ENCODE measurements around the gene ATP5F1E. TPM values are rescaled to one million over a fixed set of nuclear protein-coding genes. Genes with fewer than 3 reads are reported as not detected.
A peak's percentile ranks its signal among the peaks of the same experiment; 100 is the strongest.

ATP5F1E gene
- total RNA-seq (ENCODE audit: low replicate concordance), result 34.4 and 43.6 TPM in 2 replicates

DNA sequence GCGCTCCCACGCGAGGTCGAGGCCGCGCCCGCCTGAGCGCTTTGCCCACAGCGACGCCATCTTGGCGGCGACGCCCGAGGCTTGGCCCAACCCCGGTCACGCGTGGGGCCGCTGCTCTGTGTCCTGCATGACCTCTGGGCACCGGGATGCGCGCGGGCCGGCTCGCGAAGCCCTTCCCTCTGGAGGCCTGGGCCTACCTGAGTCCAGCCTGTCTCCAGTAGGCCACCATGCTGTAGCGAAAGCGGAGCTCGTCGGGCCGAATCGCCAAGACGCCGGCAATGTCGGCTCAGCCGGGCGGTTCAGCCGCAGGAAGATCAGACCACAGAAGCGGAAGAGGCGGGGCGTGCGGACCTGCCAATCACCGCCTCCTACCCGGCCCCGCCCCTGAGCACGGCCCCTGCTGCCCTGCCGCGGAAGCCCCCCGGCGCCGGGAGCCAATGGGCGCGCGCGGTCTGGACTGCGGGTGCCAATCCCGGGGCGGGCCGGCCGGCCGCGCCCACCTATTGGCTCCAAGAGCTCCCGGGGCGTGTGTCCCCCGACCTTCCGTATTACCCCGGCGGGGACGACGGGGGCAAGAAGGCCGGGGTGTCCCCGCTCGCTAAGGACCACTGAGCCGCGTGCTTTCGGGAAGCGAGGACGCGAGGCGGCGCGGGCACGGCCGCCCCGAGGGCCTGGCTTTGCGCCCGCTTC is at the start of gene ATP5F1E:
Gene ATP5F1E (minus strand): TSS at position 313 of the 690 bp plus-strand sequence. CDS start 84 bp downstream, at position 229.
- TF ChIP-seq, protein P1, sequence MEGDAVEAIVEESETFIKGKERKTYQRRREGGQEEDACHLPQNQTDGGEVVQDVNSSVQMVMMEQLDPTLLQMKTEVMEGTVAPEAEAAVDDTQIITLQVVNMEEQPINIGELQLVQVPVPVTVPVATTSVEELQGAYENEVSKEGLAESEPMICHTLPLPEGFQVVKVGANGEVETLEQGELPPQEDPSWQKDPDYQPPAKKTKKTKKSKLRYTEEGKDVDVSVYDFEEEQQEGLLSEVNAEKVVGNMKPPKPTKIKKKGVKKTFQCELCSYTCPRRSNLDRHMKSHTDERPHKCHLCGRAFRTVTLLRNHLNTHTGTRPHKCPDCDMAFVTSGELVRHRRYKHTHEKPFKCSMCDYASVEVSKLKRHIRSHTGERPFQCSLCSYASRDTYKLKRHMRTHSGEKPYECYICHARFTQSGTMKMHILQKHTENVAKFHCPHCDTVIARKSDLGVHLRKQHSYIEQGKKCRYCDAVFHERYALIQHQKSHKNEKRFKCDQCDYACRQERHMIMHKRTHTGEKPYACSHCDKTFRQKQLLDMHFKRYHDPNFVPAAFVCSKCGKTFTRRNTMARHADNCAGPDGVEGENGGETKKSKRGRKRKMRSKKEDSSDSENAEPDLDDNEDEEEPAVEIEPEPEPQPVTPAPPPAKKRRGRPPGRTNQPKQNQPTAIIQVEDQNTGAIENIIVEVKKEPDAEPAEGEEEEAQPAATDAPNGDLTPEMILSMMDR (IDR thresholded peaks at IDR 0.05; ENCODE audit: insufficient read depth, low read length), result no peak
- DNase-seq (ENCODE audit: low read depth), result peak; percentile 86
- H3K4me3 ChIP-seq (ENCODE audit: low read depth, low read length), result peak within 1 kb of the TSS; percentile 75

DNA sequence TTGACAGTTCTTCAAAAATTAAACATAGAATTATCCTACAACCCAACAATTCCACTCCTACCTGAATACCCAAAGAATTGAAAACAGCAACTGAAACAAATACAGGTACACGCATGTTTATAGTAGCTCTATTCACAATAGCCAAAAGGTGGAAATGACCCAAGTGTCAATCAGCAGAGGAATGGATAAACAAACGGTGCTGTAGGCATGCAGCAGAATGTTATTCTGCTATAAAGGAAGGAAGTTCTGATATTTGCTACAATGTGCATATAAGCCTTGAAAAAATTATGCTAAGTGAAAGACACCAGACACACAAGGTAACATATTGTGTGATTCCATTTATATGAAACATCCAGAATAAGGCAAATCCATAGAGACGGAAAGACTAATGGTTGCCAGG is 48.9 kb upstream of the ATP5F1E start:
- TF ChIP-seq, protein P1 (IDR thresholded peaks at IDR 0.05; ENCODE audit: insufficient read depth, low read length), result no peak
- H3K4me3 ChIP-seq (ENCODE audit: low read depth, low read length), result no peak overlapping the region
- no peak for DNase-seq (ENCODE audit: low read depth)

DNA sequence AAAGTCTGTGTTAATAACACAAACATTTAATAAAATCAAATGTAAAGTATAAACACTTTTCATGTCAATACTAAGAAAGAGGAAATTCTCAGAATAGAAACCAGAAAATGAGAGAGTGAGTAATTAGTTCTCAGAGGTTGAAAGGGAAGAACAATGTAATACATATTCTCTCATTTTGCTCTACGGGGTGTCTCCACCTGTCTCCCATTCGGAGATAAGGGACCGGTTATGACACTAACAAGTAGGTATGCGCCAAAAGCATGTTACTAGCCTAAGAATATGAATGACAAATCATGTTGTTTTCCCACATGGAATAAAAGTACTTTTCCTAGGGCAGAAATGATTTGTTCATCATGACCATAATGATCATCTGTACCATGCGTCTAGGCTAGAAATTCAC is 46.1 kb upstream of the ATP5F1E start:
- TF ChIP-seq, protein P1 (IDR thresholded peaks at IDR 0.05; ENCODE audit: insufficient read depth, low read length), result no peak
- H3K4me3 ChIP-seq (ENCODE audit: low read depth, low read length), result no peak overlapping the region
- DNase-seq (ENCODE audit: low read depth), result no peak

DNA sequence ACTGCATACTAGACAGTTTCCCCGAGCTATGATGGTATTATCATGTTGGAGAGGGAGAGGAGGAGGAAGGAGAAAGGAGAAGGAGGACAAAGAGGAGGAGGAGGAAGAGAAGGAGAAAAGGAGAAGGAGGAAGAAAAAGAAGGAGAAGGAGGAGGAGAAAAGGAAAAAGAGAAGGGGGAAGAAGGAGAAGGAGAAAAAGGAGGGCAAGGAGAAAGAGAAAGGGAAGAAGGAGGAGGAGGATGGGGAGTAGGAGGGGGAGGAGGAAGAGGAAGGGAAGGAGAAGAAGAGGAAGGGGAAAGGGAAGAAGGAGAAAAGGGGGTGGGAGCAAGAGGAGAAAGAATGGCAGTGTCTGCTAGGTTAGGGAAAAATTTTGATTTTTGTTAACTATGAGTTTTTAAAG is 45.6 kb upstream of the ATP5F1E start:
- no peak overlapping the region for H3K4me3 ChIP-seq (ENCODE audit: low read depth, low read length)
- TF ChIP-seq, protein P1 (IDR thresholded peaks at IDR 0.05; ENCODE audit: insufficient read depth, low read length), result no peak
- DNase-seq (ENCODE audit: low read depth), result no peak

DNA sequence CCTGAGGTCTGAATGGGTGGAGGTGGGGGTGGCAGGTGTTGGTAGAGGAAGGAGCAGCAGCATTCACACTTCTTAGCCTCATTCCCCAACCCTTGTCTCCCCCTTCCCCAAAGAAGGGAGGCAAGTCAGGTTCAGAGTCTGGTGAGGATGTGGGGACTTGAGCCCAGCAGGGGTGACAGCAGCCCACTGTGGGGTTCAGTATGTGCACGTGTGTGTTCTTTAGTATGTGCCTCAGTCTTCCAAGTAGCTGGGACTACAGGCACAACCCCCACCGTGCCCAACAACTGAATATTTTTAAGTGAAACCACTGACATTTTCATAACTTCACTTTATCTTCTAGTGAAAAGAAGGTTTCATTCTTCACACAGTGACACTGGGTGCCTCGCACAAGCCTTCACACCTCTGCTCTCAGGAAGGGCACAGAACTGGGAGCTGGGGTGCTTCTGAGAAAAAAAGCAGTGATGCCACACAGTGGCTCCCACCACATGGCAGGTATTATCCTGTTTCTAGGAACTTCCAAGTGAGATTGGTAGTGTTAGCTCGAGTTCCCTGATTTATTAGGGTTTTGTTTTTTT is 43.9 kb upstream of the ATP5F1E start:
- no peak overlapping the region for H3K4me3 ChIP-seq (ENCODE audit: low read depth, low read length)
- no peak for DNase-seq (ENCODE audit: low read depth)
- TF ChIP-seq, protein P1 (IDR thresholded peaks at IDR 0.05; ENCODE audit: insufficient read depth, low read length), result no peak

DNA sequence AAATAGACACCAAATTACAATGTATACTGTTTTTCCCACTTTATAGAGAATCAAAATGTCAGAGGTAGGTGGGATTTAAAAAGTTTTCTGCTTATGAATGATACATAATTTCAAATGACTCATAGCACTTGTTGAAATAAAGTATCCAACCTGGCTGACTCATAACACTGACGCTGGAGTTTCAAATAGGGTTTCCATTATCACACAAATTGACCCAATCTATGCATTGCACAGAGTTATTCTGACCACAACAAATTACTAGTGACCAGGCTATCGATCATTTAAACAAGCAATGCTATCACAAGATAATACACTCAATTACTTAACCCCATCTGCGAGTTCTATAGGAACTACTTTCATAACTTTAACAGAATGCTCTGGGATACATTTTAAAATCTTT is 42.3 kb upstream of the ATP5F1E start:
- TF ChIP-seq, protein P1 (IDR thresholded peaks at IDR 0.05; ENCODE audit: insufficient read depth, low read length), result no peak
- DNase-seq (ENCODE audit: low read depth), result peak; percentile 30
- no peak overlapping the region for H3K4me3 ChIP-seq (ENCODE audit: low read depth, low read length)
